Heart right ventricle (tissue), 16 donors: ENCODE results near the gene MORN4. TPM values are rescaled to one million over a fixed set of nuclear protein-coding genes. Genes with fewer than 3 reads are reported as not detected.
A peak's percentile ranks its signal among the peaks of the same experiment; 100 is the strongest.

ENCODE experiments used
- ATAC-seq, 8 donors: fragments of 200-7000 bp; cut with Tn5 transposase; one replicate each; pipeline ENCODE4 v1.9.1; 2020; ENCODE audit warnings: mild to moderate bottlenecking in 8 of 8, moderate library complexity in 8 of 8, moderate number of reproducible peaks in 1 of 8
- DNase-seq, 2 donors: peaks; one replicate each; pipeline ENCODE4 v3.0.0-alpha.2; 2020
- H3K27ac ChIP-seq, 10 donors: fragments of 200-600 bp; sonication (generic) in 2 of 10; one replicate each; pipeline versions ENCODE4 v1.5.0 to v1.8.0; 2020 to 2022; ENCODE audit warnings: mild to moderate bottlenecking in 3 of 10
- H3K27me3 ChIP-seq, 7 donors: fragments of 200-600 bp; one replicate each; pipeline ENCODE4 v1.8.0; 2021 to 2022; ENCODE audit warnings: mild to moderate bottlenecking in 2 of 7
- H3K36me3 ChIP-seq, 9 donors: fragments of 200-600 bp; sonication (generic) in 1 of 9; one replicate each; pipeline versions ENCODE4 v1.5.0 to v1.8.0; 2020 to 2022; ENCODE audit warnings: mild to moderate bottlenecking in 2 of 9
- H3K4me1 ChIP-seq, 9 donors: fragments of 200-600 bp; sonication (generic) in 1 of 9; one replicate each; pipeline versions ENCODE4 v1.5.0 to v1.8.0; 2020 to 2022; ENCODE audit warnings: mild to moderate bottlenecking in 4 of 9
- H3K4me3 ChIP-seq, 10 donors: fragments of 200-600 bp; sonication (generic) in 2 of 10; one replicate each; pipeline versions ENCODE4 v1.5.0 to v1.8.0; 2020 to 2022; ENCODE audit warnings: mild to moderate bottlenecking in 7 of 10, moderate library complexity in 2 of 10
- H3K9me3 ChIP-seq, 11 donors: fragments of 200-600 bp in 10 of 11; sonication (generic) in 2 of 11; one replicate each; pipeline versions ENCODE4 v1.5.0 to v1.8.0; 2013 to 2022; ENCODE audit warnings: mild to moderate bottlenecking in 2 of 11, control low read depth in 1 of 11, moderate library complexity in 1 of 11
- CTCF ChIP-seq, 9 donors: fragments of 200-600 bp; sonication (generic) in 2 of 9; IDR thresholded peaks; one replicate each; pipeline versions ENCODE4 v1.5.0 to v1.8.0; 2021 to 2022; ENCODE audit warnings: antibody characterized with exemption in 9 of 9, mild to moderate bottlenecking in 5 of 9, moderate library complexity in 1 of 9
- WGBS, 2 donors: extraction: QIAGEN DNeasy Blood & Tissue Kit; methylation state at CpG; one replicate each; pipeline ENCODE4 v1.1.7; 2013; ENCODE audit warnings: inconsistent platforms in 1 of 2; 5-methylcytosine and 5-hydroxymethylcytosine counted together
- intact Hi-C, 10 donors: fragments of 100-400 bp; cut with DNase I; formaldehyde crosslinking; loops; one replicate each; pipeline versions ENCODE4 v1.11.1 to v1.14.2; 2022
- polyA plus RNA-seq, 2 donors: library from polyadenylated mRNA; stranded (reverse); fragments of 200-250 nt; gene quantifications; one replicate each; pipeline ENCODE4 v1.2.3, GENCODE V29; 2013
- total RNA-seq, 10 donors: library from RNA; stranded (reverse); fragmentation: NEBNext Ultra II Directional in 3 of 10; extraction: Animal tissue kit (Norgen Biotek cat#: 25700) in 3 of 10; gene quantifications; one replicate each; pipeline versions ENCODE4 v1.2.1 to v1.2.4, GENCODE V29; 2021 to 2023
- donor health status: Arrhythmogenic right ventricular cardiomyopathy.
- donor health status: ischemic (EF 13 %, LVEDD 7.1; RV severe dilation, severe dysfunction).
- donor health status: healthy with polysubstance abuse.
- donor health status: DM: no; HTN: yes; CAD: no.
- donor health status: DM: no; HTN: no; CAD: no.
- donor health status: ischemic (EF 25% LVEDD 6.9; RV normal size, moderate dysfunction).
- donor health status: ischemic (EF 25% LVEDD 5.7; RV mildly dilated, moderate dysfunction).
- donor health status: healthy.
- donor health status: DM: yes; HTN: yes; CAD: no.
- donor health status: Ischemic cardiomyopathy.
- donor health status: ischemic (EF 35%, LVEDD 5.7; RV mildly dilated, moderate dysfunction).
- donor health status: nonischemic (EF 11% LVEDD 7.7; RV severe dilation, severe dysfunction).
- donor health status: DM: yes; HTN: yes; CAD: no.
- donor health status: PGD.
- donor health status: ischemic (EF 29% LVEDD 5.4; RV normal size, mild dysfunction).
- donor health status: nonischemic (EF 23%, LVEDD 6.1; RV moderate dilation, normal function).

Gene MORN4
- total and polyA plus RNA-seq, 12 donors, result 4.4 to 17.6 (median 13.3) TPM

- H3K4me1 ChIP-seq, result peaks cover 0 to 21% (median 0%) of the 10 kb centered on the region in 9 donors
- DNase-seq, result no peak
- TF ChIP-seq CTCF (IDR thresholded peaks at IDR 0.05), result peak; percentile 80 to 94 (median 89)
- H3K27me3 ChIP-seq, result no peaks in the 10 kb centered on the region
- intact Hi-C loops, result loop anchor here in 9 of 10 donors (1.0 to 5.0 kb wide), 3 partner anchors 54 to 55 kb away; no protein-coding TSS in a partner anchor
- H3K4me3 ChIP-seq, result no peak overlapping the region
- ATAC-seq, result peak in 7 of 8 donors; percentile 61 to 78 (median 68)
- peaks cover 0 to 74% (median 39%) of the 10 kb centered on the region in 9 donors for H3K36me3 ChIP-seq
- H3K9me3 ChIP-seq, result no peaks in the 10 kb centered on the region
- 90% methylated on average over 2 of the region's 2 CpGs for WGBS, 2 donors
- no peak overlapping the region for H3K27ac ChIP-seq
Observed at GRCh38 chr10:97676770-97677581, 43.7 kb upstream of the MORN4 start.

DNA sequence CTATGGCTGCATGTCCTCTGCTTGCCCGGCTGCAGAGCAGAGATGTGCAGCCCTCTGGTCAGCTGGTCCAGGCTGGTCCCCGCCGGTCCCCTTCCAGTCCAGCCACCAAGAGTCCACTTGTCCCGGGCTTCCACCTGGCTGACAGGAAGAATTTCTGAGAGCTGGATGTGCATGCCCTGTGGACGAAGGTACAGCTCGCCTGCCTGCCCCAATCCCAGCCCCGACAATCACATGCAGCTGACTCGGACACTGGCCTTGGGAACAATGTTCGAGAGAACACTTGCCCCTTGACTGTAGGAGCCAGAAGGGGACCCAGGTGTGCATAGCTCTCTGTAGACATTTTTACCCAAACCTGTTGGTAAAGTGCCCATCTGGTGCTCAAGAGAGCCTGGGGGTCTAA is 41.9 kb upstream of the MORN4 start:
- intact Hi-C loops, result loop anchor here in 5 of 10 donors (5.0 kb wide), 1 partner anchor 57 kb away; no protein-coding TSS in a partner anchor
- ATAC-seq (peak in 1 of 8 donors; percentile 6), DNase-seq (no peak)
- Histone ChIP-seq H3K4me1 (peaks cover 0 to 21% (median 0%) of the 10 kb centered on the region in 9 donors), H3K9me3 (no peaks in the 10 kb centered on the region), H3K27ac (peak overlapping the region in 1 of 10 donors; percentile 66), H3K27me3 (no peaks in the 10 kb centered on the region), H3K4me3 (no peak overlapping the region), H3K36me3 (peaks cover 0 to 90% (median 39%) of the 10 kb centered on the region in 9 donors)
- TF ChIP-seq CTCF (IDR thresholded peaks at IDR 0.05), result no peak
- WGBS, 2 donors, result 89 to 91% methylated on average over 9 of the region's 9 CpGs

DNA sequence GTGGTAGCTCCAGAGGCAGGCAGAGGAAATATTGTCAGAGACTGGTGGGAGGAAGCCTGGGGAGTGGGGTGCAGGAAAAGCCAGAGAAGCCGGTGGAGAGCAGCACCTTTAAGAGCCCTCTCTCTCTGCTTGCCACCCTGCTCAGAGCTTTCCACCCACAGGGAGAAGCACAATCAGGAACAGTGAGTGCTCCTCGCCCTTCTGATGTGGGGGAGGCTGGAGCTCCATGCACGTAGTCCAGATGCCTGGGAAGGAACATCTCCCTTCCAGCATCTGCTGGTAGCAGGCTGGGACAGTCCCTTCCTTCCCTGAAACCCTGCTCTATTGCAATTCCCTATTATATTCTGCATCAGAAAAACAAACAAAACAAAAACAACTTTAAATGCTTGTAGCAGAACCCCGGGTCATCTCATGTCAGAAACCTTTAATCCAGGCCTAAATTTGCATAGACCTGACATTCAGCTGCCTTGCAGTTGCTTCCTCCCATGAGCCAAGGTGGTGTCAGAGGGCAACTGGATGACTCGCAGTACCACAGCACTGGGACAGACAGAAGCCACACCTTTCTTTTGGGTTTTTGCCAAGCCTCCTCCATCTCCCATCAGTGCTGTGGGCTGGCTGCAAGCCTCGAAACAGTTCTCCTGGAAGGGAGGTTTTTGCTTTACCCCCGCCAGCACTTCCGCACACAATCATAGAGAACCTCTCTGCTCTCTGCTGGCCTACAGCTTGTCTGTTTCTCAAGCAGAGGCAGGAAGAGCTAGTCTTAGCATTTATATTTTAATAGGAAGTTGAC is 40.6 kb upstream of the MORN4 start:
- intact Hi-C loops, result no loop called here
- H3K9me3 ChIP-seq, result no peaks in the 10 kb centered on the region
- DNase-seq, result no peak
- peak overlapping the region in 2 of 10 donors; percentile 44 to 66 for H3K27ac ChIP-seq
- WGBS, 2 donors, result 56 to 69% methylated on average over 8 of the region's 8 CpGs
- TF ChIP-seq CTCF (IDR thresholded peaks at IDR 0.05), result no peak
- ATAC-seq, result peak in 4 of 8 donors; percentile 25 to 43 (median 34)
- peaks cover 0 to 21% (median 0%) of the 10 kb centered on the region in 9 donors for H3K4me1 ChIP-seq
- H3K36me3 ChIP-seq, result peaks cover 0 to 93% (median 42%) of the 10 kb centered on the region in 9 donors
- no peak overlapping the region for H3K4me3 ChIP-seq
- H3K27me3 ChIP-seq, result no peaks in the 10 kb centered on the region

GRCh38 chr10:97669571-97669970 is 36.3 kb upstream of the MORN4 start:
- H3K4me1 ChIP-seq, result peaks cover 0 to 15% (median 0%) of the 10 kb centered on the region in 9 donors
- H3K27ac ChIP-seq, result no peak overlapping the region
- WGBS, 2 donors, result 88 to 89% methylated on average over 1 of the region's 1 CpG
- TF ChIP-seq CTCF (IDR thresholded peaks at IDR 0.05), result no peak
- no peak for DNase-seq
- ATAC-seq, result no peak
- H3K9me3 ChIP-seq, result no peaks in the 10 kb centered on the region
- no peak overlapping the region for H3K4me3 ChIP-seq
- peaks cover 0 to 99% (median 40%) of the 10 kb centered on the region in 9 donors for H3K36me3 ChIP-seq
- intact Hi-C loops, result loop anchor here in 1 of 10 donors (2.0 kb wide), 1 partner anchor 19 kb away; no protein-coding TSS in a partner anchor
- H3K27me3 ChIP-seq, result no peaks in the 10 kb centered on the region
